Mesenchymal stem cell (in vitro differentiated cells and primary cell): ENCODE data around the gene ACE2.
A peak's percentile ranks its signal among the peaks of the same experiment; 100 is the strongest.

ENCODE experiments used
- DNase-seq: peaks from one replicate; pipeline ENCODE4 v3.0.0-alpha.2; 2013
- H2AFZ ChIP-seq: one replicate; pipeline ENCODE4 v1.6.1; 2013; ENCODE audit warnings: low read depth, mild to moderate bottlenecking, control low read depth, inconsistent platforms, low read length, moderate library complexity
- H2AK5ac ChIP-seq: 2 replicates; pipeline ENCODE4 v1.6.1; 2013; ENCODE audit warnings: low read length, moderate library complexity, mild to moderate bottlenecking, inconsistent platforms; ENCODE audit not compliant: severe bottlenecking
- H2BK120ac ChIP-seq: one replicate; pipeline ENCODE4 v1.6.1; 2013; ENCODE audit warnings: low read depth, mild to moderate bottlenecking, inconsistent platforms, low read length, moderate library complexity
- H2BK12ac ChIP-seq, 2 experiments: one replicate each; pipeline ENCODE4 v1.6.1; 2013; ENCODE audit warnings: inconsistent platforms in 2 of 2, low read length in 2 of 2, mild to moderate bottlenecking in 2 of 2, moderate library complexity in 2 of 2, control low read depth in 1 of 2
- H2BK15ac ChIP-seq: one replicate; pipeline ENCODE4 v1.6.1; 2013; ENCODE audit warnings: mild to moderate bottlenecking, low read depth, inconsistent platforms; ENCODE audit not compliant: poor library complexity, severe bottlenecking
- H2BK5ac ChIP-seq: 2 replicates; pipeline ENCODE4 v1.6.1; 2013; ENCODE audit warnings: low read depth, mild to moderate bottlenecking, low read length, control low read depth, inconsistent platforms; ENCODE audit not compliant: poor library complexity, severe bottlenecking
- H3K14ac ChIP-seq, 2 experiments: one replicate each; pipeline ENCODE4 v1.6.1; 2013; ENCODE audit warnings: inconsistent platforms in 2 of 2, low read length in 2 of 2, control low read depth in 1 of 2, mild to moderate bottlenecking in 1 of 2, moderate library complexity in 1 of 2
- H3K18ac ChIP-seq, 2 experiments: one replicate each; pipeline ENCODE4 v1.6.1; 2013; ENCODE audit warnings: inconsistent platforms in 2 of 2, low read length in 2 of 2, control low read depth in 1 of 2, low read depth in 1 of 2, mild to moderate bottlenecking in 1 of 2
- H3K23ac ChIP-seq, 2 experiments: one replicate each; pipeline ENCODE4 v1.6.1; 2013; ENCODE audit warnings: inconsistent platforms in 2 of 2, low read length in 2 of 2, mild to moderate bottlenecking in 2 of 2, moderate library complexity in 2 of 2, control low read depth in 1 of 2
- H3K27ac ChIP-seq: 2 replicates; pipeline ENCODE4 v1.5.1; 2013; ENCODE audit warnings: mild to moderate bottlenecking, moderate library complexity, low read length, control low read depth, inconsistent platforms; ENCODE audit not compliant: poor library complexity, severe bottlenecking
- H3K27me3 ChIP-seq, 2 experiments: 2 replicates each; pipeline versions ENCODE4 v1.6.1 to v1.7.0; 2013; ENCODE audit warnings: low read length in 2 of 2, mild to moderate bottlenecking in 2 of 2, moderate library complexity in 2 of 2, control low read depth in 1 of 2, inconsistent platforms in 1 of 2; ENCODE audit not compliant: control insufficient read depth in 1 of 2, insufficient read depth in 1 of 2
- H3K36me3 ChIP-seq, 2 experiments: 2 replicates each; pipeline versions ENCODE4 v1.6.1 to v1.7.0; 2013; ENCODE audit warnings: low read length in 2 of 2, control low read depth in 1 of 2, inconsistent platforms in 1 of 2, low read depth in 1 of 2, mild to moderate bottlenecking in 1 of 2; ENCODE audit not compliant: insufficient read depth in 2 of 2, control insufficient read depth in 1 of 2
- H3K4ac ChIP-seq, 2 experiments: one replicate each; pipeline ENCODE4 v1.6.1; 2013; ENCODE audit warnings: inconsistent platforms in 2 of 2, low read length in 2 of 2, mild to moderate bottlenecking in 2 of 2, moderate library complexity in 2 of 2, control low read depth in 1 of 2, low read depth in 1 of 2
- H3K4me1 ChIP-seq: 2 replicates; pipeline ENCODE4 v1.6.1; 2013; ENCODE audit warnings: low read depth, low read length, control low read depth; ENCODE audit not compliant: control insufficient read depth, insufficient read depth
- H3K4me2 ChIP-seq: 2 replicates; pipeline ENCODE4 v1.6.1; 2013; ENCODE audit warnings: low read length, mild to moderate bottlenecking, inconsistent platforms; ENCODE audit not compliant: poor library complexity, severe bottlenecking
- H3K4me3 ChIP-seq, 2 experiments: 2 replicates each; pipeline versions ENCODE4 v1.5.1 to v1.7.0; 2013; ENCODE audit warnings: low read length in 2 of 2, mild to moderate bottlenecking in 2 of 2, control low read depth in 1 of 2, low read depth in 1 of 2; ENCODE audit not compliant: insufficient read depth in 1 of 2
- H3K79me1 ChIP-seq: replicated peaks from 2 replicates; pipeline ENCODE4 v1.6.1; 2013; ENCODE audit warnings: mild to moderate bottlenecking, control low read depth, low read length, inconsistent platforms; ENCODE audit not compliant: poor library complexity, severe bottlenecking
- H3K9ac ChIP-seq: 2 replicates; pipeline ENCODE4 v1.7.0; 2013; ENCODE audit warnings: mild to moderate bottlenecking, low read length, moderate library complexity
- H3K9me3 ChIP-seq: 2 replicates; pipeline ENCODE4 v1.7.0; 2013; ENCODE audit warnings: mild to moderate bottlenecking, low read length; ENCODE audit not compliant: control insufficient read depth
- H4K8ac ChIP-seq: one replicate; pipeline ENCODE4 v1.6.1; 2013; ENCODE audit warnings: inconsistent platforms, mild to moderate bottlenecking, low read length, moderate library complexity
- H4K91ac ChIP-seq: one replicate; pipeline ENCODE4 v1.6.1; 2013; ENCODE audit warnings: mild to moderate bottlenecking, low read length, inconsistent platforms
- WGBS: methylation state at CpG from one replicate; pipeline ENCODE4 v1.1.7; 2013; ENCODE audit warnings: mixed read lengths; 5-methylcytosine and 5-hydroxymethylcytosine counted together

The ACE2 gene

GRCh38 chrX:15564981-15565579 lies 35.7 kb downstream of the ACE2 start:
- H3K4ac ChIP-seq = no peak overlapping the region
- no peak overlapping the region for H2BK15ac ChIP-seq
- no peak overlapping the region for H4K8ac ChIP-seq
- no peak overlapping the region for H3K4me3 ChIP-seq
- H2BK5ac ChIP-seq = no peak overlapping the region
- no peak overlapping the region for H3K9ac ChIP-seq
- H3K4me1 ChIP-seq = no peaks in the 10 kb centered on the region
- H3K14ac ChIP-seq = no peak overlapping the region
- H3K27ac ChIP-seq = no peak overlapping the region
- no peaks in the 10 kb centered on the region for H3K79me1 ChIP-seq
- H3K23ac ChIP-seq = no peak overlapping the region
- H2AK5ac ChIP-seq = no peak overlapping the region
- no peaks in the 10 kb centered on the region for H3K9me3 ChIP-seq
- H2AFZ ChIP-seq = no peak overlapping the region
- no peak overlapping the region for H2BK120ac ChIP-seq
- H3K36me3 ChIP-seq = no peaks in the 10 kb centered on the region
- H2BK12ac ChIP-seq = no peak overlapping the region
- no peak overlapping the region for H3K4me2 ChIP-seq
- no peak overlapping the region for H4K91ac ChIP-seq
- H3K27me3 ChIP-seq = peaks cover 0 to 40% of the 10 kb centered on the region in 2 experiments
- no peak overlapping the region for H3K18ac ChIP-seq
- WGBS = 31% methylated on average over 4 of the region's 5 CpGs
- peak; percentile 48 for DNase-seq

GRCh38 chrX:15563056-15563455 lies 37.7 kb downstream of the ACE2 start:
- DNase-seq = no peak
- no peak overlapping the region for H2BK5ac ChIP-seq
- no peak overlapping the region for H2AK5ac ChIP-seq
- H3K9me3 ChIP-seq = no peaks in the 10 kb centered on the region
- H3K14ac ChIP-seq = no peak overlapping the region
- H3K23ac ChIP-seq = no peak overlapping the region
- no peak overlapping the region for H2BK15ac ChIP-seq
- no peak overlapping the region for H3K18ac ChIP-seq
- H2BK12ac ChIP-seq = no peak overlapping the region
- WGBS = 78% methylated on average over 7 of the region's 7 CpGs
- H3K4me2 ChIP-seq = no peak overlapping the region
- no peak overlapping the region for H2BK120ac ChIP-seq
- H4K91ac ChIP-seq = no peak overlapping the region
- H3K9ac ChIP-seq = no peak overlapping the region
- H3K4me3 ChIP-seq = no peak overlapping the region
- no peaks in the 10 kb centered on the region for H3K36me3 ChIP-seq
- no peak overlapping the region for H3K4ac ChIP-seq
- peaks cover 0 to 33% of the 10 kb centered on the region in 2 experiments for H3K27me3 ChIP-seq
- H3K4me1 ChIP-seq = no peaks in the 10 kb centered on the region
- no peak overlapping the region for H3K27ac ChIP-seq
- no peak overlapping the region for H4K8ac ChIP-seq
- H3K79me1 ChIP-seq = no peaks in the 10 kb centered on the region
- H2AFZ ChIP-seq = no peak overlapping the region

GRCh38 chrX:15560924-15561323 lies 39.8 kb downstream of the ACE2 start:
- H4K91ac ChIP-seq = no peak overlapping the region
- H2BK12ac ChIP-seq = no peak overlapping the region
- no peak overlapping the region for H3K27ac ChIP-seq
- H3K4ac ChIP-seq = no peak overlapping the region
- H3K18ac ChIP-seq = no peak overlapping the region
- H3K23ac ChIP-seq = no peak overlapping the region
- H3K4me3 ChIP-seq = no peak overlapping the region
- peaks cover 0 to 27% of the 10 kb centered on the region in 2 experiments for H3K27me3 ChIP-seq
- H4K8ac ChIP-seq = no peak overlapping the region
- no peaks in the 10 kb centered on the region for H3K36me3 ChIP-seq
- no peak overlapping the region for H2AFZ ChIP-seq
- no peak overlapping the region for H3K4me2 ChIP-seq
- no peak overlapping the region for H2AK5ac ChIP-seq
- H3K9me3 ChIP-seq = no peaks in the 10 kb centered on the region
- no peak overlapping the region for H2BK5ac ChIP-seq
- H3K14ac ChIP-seq = no peak overlapping the region
- no peaks in the 10 kb centered on the region for H3K79me1 ChIP-seq
- no peak overlapping the region for H2BK15ac ChIP-seq
- H3K9ac ChIP-seq = no peak overlapping the region
- no peaks in the 10 kb centered on the region for H3K4me1 ChIP-seq
- no peak overlapping the region for H2BK120ac ChIP-seq
- no peak for DNase-seq
- 100% methylated on average over 1 of the region's 3 CpGs for WGBS

GRCh38 chrX:15559227-15559626 lies 41.5 kb downstream of the ACE2 start:
- H4K8ac ChIP-seq = no peak overlapping the region
- H4K91ac ChIP-seq = no peak overlapping the region
- 38% methylated on average over 1 of the region's 3 CpGs for WGBS
- H3K27me3 ChIP-seq = peaks cover 0 to 29% of the 10 kb centered on the region in 2 experiments
- no peaks in the 10 kb centered on the region for H3K4me1 ChIP-seq
- no peak overlapping the region for H2AK5ac ChIP-seq
- H3K4me2 ChIP-seq = no peak overlapping the region
- H3K18ac ChIP-seq = no peak overlapping the region
- H2BK5ac ChIP-seq = no peak overlapping the region
- no peaks in the 10 kb centered on the region for H3K36me3 ChIP-seq
- no peak overlapping the region for H2AFZ ChIP-seq
- no peak overlapping the region for H3K4ac ChIP-seq
- H3K79me1 ChIP-seq = no peaks in the 10 kb centered on the region
- DNase-seq = no peak
- H3K4me3 ChIP-seq = no peak overlapping the region
- no peak overlapping the region for H2BK12ac ChIP-seq
- H3K9me3 ChIP-seq = no peaks in the 10 kb centered on the region
- H3K23ac ChIP-seq = no peak overlapping the region
- no peak overlapping the region for H3K9ac ChIP-seq
- H3K14ac ChIP-seq = no peak overlapping the region
- no peak overlapping the region for H2BK15ac ChIP-seq
- no peak overlapping the region for H2BK120ac ChIP-seq
- H3K27ac ChIP-seq = no peak overlapping the region
